HG02610 (cell line): ENCODE data around the gene PPP4R4.

Experiments used
- ATAC-seq: cut with Tn5 transposase; IDR thresholded peaks from one replicate; pipeline ENCODE4 v1.9.1; 2021; ENCODE audit warnings: mild to moderate bottlenecking, moderate library complexity; ENCODE audit not compliant: unreplicated experiment

Gene PPP4R4, protein sequence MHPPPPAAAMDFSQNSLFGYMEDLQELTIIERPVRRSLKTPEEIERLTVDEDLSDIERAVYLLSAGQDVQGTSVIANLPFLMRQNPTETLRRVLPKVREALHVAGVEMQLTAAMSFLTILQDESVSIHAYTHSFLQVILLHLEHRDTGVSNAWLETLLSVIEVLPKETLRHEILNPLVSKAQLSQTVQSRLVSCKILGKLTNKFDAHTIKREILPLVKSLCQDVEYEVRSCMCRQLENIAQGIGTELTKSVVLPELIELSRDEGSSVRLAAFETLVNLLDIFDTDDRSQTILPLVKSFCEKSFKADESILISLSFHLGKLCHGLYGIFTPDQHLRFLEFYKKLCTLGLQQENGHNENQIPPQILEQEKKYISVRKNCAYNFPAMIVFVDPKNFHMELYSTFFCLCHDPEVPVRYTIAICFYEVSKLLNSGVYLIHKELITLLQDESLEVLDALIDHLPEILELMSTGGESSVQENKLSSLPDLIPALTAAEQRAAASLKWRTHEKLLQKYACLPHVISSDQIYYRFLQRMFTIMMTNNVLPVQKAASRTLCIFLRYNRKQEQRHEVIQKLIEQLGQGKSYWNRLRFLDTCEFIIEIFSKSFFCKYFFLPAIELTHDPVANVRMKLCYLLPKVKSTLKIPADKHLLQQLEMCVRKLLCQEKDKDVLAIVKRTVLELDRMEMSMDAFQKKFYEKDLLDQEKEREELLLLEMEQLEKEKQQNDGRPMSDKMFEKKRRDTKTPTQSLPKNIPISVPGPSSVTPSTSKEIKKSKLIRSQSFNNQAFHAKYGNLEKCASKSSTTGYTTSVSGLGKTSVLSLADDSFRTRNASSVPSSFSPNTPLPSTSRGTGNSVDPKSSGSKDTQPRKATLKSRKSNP

DNA sequence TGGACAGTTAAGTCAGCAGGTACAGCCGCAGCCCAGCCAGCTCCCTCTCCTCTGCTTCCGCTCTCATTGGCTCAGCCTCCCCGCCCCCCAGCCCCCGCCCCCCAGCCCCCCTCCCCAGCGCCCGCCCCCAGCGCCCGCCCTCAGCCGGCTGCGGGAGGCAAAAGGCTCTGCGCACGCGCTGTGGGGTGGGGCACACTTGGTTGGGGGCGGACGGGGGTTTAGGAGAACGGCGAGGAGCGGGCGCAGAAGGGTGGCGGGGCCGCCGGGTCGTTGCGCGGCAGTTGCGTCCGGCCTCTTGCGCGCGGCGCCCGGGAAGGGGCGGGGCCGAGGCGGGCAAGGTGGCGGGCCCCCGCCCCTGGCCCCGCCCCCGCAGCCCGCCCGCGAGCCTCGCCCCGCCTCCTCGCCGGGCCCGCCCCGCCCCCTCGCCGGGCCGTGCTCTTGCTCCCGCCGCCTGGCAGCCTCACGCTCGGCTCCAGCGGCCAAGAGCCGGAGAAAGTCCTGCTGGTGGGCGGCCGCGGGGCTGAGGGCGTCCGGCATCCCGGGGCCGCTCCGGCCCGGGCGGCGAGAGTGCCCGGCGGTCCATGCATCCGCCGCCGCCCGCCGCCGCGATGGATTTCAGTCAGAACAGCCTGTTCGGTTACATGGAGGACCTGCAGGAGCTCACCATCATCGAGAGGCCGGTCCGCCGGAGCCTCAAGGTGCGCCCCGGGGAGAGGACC lies at the start of gene PPP4R4:
PPP4R4 (plus strand) TSS at position 438 of the 719 bp plus-strand sequence; CDS start at position 582, 144 bp downstream.
- ATAC-seq, result peak; percentile 85

DNA sequence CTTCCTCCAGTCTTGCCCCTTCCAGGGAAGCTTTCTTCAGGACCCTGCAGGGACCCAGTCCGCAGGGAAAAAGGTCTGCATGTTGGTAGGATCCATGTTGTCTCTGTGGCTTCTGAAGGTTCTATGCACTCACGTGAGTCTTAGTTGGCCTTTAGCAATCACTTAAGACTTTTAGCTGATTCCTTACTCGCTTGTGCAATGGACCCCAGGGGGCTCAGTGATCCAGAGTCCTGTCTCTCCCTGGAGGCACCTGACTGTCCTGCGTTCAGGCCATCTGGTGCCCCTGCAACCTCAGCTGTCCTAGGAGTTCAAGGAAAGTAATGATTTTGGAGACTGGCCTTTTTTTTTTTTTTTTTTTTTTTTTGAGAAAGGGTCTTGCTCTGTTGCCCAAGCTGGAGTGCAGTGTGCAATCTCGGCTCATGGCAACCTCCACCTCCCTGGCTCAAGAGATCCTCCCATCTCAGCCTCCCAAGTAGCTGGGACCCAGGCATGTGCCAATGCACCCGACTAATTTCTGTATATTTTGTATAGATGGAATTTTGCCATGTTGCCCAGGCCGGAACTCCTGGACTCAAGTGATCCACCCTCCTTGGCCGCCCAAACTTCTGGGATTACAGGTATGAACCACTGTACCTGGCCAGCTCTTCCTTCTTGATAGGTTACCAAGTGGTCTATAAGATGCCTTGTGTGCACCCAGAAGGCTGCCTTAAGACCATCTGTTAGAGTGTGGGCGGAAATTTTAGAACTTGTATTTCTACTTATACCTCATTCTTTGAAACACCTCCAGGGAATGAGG lies 49.3 kb upstream of the PPP4R4 start:
- no peak for ATAC-seq

DNA sequence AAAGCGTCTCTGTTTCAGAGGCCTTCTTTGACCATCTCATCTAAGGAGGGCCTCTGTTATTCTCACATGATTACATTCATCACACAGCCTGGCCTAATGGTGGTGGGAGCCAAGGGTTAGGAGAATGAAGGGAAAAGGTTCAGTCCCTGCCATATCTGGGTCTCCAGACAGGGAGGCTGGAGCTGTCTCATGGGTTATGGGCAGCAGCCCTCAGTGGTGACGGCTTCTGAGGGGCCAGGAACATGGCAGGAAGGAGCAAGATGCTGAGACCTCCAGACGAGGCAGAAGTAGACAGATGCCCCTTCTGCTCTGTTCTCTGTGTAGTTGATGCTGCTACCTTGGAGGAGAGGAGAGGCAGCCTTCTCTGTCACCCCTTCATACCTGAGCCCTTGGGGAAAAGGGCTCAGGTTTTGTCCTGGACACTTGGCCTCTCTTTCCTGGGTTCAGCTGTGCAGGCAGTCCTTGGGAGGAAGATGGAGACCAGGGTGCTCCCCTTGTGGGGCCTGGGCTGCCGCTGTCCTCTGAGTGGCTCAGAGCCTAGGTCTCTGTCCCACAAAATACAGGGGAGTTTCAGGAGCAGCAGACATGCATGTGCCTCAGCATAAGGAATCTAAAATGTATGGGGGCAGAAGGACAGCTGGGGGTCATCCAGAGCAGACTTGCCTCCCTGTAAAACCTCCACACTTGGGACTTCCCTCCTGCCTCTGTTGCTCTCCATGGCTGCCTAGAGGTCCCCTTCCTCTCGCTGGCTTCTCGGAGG lies 48.3 kb upstream of the PPP4R4 start:
- ATAC-seq, result no peak

DNA sequence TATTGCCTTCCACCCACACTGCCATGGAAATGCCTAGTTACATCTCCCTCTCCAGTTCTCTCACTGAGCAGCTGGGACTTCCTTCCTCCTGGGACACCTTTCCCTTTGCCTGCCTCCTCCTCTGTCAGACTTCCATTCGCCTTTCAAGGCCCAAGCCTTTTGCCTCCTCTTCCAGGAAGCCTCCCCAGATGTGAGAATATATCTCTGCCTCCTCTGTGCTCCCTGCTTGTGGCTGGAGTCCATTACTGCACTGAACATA lies 47.8 kb upstream of the PPP4R4 start:
- no peak for ATAC-seq

DNA sequence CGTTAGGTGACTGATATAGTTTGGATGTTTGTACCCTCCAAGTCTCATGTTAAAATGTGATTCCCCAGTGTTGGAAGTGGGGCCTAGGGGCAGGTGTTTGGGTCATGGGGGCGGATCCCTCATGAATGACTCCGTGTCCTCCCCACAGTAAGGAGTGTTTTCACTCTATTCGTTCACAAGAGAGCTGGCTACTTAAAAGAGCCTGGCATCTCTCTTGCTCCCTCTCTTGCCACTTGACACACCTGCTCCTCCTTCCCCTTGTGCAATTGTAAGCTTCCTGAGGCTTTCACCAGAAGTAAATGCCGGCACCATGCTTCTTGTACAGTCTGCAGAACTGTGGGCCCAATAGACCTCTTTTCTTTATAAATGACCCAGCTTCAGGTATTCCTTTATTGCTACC lies 47.3 kb upstream of the PPP4R4 start:
- no peak for ATAC-seq

DNA sequence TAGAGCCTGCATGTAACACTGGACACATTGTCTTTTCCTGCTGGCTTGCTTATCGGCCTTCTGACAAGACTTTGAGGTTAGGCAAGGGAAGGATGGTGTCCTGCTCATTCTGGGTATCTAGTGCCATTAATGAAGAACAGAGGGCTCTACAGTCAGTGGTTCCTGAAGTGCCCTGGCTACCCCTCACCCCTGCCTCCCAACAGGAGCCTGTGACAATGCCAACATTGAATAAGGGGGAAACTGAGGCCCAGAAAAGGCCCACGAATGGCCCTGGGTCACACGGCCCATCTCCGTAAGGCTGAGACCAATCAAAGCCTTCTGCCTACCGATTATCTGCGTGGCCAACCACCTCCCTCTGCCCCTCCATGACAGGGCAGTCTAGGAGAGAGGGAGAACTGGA lies 46.8 kb upstream of the PPP4R4 start:
- no peak for ATAC-seq

DNA sequence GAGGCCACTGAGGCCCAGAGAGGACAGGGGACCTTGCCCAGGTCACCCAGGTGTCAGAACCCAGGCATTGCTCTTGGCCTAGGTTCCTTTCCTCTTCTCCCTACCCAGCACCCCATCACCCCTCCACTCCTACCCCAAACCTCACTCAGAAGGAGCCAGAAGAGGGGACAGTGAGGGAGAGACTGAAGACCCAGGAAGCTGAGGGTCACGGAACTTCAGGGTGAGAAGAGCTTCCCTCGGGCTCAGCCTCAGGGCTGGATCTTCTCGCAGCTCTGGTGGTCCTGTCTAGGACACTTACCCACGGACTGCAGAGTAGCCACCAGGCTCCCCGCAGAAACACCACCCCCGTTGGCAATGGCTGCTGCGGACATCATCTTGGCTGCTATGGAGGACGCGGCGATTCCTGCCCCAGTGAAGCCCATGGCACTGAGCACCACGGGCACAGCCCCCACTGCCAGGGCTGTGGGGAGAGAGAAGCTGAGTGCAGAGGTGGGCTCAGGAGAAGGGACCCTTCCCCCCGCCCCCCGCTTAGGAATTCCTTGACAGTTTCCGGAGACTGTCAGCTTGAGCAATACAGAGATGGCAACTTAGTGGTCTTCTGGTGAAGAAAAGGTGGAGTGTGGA lies 45.8 kb upstream of the PPP4R4 start:
- no peak for ATAC-seq

DNA sequence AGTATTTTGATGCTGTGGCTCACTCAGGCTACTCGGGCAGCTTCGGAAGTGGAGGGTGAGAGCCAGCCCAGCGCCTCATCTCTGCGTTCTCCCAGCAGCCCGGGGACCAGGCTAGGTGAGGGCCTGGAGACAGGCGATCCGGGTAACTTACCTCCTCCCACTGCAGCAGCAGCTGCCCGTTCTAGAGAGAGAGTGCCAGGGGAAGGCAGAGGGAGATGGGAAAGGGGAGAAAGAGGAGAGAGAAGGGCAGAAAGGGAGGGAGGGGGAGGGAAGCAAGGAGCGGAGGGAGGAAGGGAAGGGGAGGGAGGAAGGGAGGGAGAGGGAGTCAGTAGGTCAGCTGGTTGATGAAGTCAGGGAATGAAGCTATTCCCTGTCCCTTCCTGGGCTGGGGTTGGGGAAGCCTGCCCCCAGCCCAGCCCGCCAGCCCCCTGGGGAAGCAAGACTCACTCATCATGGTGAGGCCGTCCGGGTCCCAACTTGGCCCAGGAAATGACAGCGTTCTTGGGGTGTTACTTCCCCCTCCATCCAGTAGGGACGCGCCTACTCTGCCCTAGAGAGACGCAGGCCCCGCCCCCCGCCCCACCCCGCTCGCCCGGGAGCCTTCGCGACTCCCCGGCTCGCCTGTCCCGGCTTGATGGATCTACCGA lies 44.9 kb upstream of the PPP4R4 start, which contains the start of gene IFI27L2:
IFI27L2 (minus strand) TSS at position 494 of the 647 bp plus-strand sequence; CDS start at position 454, 40 bp downstream.
- ATAC-seq, result peak; percentile 97

DNA sequence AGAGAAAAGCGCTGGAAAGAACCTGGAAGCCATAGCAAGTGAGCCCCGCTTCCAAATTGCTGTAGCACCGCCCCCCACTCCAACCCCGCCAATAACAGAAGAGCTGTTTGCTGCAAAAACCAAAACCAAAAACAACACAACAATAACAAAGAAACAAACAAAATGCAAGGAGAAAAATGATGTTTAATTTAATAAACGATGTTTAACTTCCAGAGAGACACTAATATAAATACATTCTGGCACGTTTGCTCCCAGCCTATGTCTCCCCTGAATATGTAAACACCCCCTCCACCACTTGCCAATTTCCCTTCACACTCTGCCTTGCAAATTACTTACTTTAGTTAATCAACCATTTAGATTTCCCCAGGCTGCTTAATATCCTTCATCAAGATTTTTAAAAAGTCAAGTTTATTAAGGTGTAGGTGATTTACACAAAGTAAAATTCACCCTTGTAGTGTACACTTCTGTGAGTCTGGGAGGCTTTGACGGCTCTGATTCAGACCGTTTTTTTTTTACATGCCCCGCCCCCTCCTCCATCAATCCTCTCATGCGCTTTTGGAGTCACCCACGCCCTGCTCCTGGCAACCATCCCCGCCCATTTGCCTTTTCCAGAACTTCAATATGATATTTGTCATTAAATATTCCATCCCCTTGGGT lies 44.2 kb upstream of the PPP4R4 start:
- ATAC-seq, result no peak

DNA sequence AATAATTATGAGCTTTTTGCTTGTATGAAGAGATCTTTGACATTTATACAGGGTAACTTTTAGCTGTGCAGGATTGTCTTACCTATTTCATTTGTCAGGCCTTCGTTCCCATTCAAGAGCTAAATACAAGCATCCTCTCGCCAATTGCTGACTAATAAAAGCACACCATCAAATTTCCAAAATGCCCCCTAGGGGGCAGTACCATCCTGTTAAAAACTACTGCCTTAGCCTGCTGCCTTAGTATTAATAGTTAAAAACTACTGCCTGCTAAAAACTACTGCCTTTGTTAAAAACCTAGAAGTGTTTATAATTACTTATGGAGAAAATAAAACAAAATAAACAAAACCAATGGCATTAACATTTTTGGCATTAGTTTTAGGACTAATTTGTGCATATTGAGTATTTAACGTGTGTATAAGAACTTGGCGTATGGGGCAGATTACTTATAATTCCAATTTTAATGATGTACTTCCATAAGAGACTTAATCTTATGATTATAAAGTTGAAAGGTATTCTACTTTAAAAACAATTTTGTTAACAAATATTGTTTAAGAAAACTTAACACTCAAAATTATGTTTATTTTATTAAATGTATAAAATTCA lies 41.7 kb upstream of the PPP4R4 start:
- ATAC-seq, result no peak

DNA sequence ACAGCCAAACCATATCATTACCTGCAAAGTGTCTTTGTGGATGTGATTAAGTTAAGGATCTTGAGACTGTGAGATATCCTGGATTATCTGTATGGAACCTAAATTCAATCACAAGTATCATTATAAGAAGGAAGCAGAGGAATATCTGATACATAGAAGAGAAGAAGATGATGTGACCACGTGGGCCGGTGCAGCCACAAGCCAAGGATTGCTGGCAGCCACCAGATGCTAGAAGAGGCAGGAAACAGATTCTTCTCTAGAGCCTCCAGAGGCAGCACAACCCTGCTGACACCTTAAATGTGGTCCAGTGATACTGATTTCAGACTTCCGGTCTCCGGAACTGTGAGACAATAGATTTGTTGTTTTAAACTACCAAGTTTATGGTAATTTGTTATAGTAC lies 38.6 kb upstream of the PPP4R4 start:
- ATAC-seq, result no peak

DNA sequence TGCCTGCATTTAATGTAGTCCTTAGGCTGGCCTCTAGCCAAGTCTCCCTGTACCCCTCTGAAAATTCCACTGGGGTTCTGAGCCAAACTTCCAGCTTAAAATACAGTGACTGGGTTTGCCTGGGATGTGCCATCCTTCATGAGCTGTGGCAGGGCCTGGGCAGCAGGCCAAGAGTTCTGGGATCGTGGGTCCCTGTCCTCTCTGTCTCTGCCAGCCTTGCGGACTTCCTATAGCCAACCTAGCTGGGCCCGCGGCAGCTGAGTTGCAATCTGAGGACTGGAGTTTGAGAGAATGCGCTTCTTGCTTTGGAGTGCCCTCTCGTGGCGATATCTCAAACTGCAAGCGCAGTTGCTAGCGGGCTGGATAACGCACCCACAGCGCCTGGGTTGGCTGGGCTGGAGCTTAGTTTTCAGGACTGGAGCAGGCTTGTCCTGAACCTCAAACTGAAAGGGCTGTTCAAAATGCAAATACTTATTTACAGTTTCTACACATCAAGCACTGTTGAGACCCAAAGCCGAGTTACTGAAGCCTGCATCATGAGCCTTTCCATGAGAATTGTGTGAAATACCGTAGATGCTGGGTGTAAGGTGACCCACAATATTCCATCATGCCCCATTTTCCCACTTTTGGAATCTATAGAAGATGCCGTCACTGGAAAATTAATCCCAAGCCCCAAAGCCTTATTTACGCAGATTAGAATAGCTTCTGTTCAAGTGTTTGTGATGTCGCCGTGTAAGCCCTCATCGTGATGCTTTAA lies 37.4 kb upstream of the PPP4R4 start:
- peak; percentile 84 for ATAC-seq

DNA sequence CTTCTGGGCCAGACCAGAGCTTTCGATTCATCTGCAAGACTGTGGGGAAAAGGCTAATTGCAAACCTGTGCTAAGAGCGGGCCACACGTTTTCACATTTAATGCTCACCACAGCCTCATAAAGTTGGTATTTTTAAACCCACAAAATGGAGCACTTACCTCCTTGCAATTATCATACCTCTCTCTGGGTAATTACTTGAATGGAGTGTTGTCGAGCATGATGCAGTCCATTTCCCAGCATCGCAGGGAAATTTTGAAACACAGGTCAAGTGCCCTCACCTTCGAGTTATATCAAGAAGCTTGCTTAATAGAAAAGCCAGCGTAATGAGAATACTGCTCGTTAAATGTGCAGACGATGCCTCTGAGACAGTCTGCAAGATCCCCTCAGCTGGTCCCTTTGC lies 35.9 kb upstream of the PPP4R4 start:
- ATAC-seq, result no peak

DNA sequence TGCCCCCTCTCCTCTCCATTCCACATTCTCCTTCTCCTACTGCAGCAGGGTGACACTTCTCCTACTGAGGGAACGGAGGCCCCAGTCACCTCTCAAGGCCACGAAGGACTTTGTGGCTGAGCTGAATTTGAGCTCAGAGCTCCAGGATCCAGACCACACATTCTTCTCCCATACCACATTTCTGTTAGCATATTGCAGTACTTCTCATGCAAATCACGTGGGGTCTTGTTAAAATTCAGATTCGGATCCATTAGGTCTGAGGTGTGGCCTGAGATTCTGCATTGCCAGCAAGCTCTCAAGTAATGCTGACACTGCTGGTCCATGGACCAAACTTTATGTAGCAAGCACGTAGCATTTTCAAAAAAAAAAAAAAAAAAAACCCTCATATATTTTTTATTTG lies 35.1 kb upstream of the PPP4R4 start:
- no peak for ATAC-seq

DNA sequence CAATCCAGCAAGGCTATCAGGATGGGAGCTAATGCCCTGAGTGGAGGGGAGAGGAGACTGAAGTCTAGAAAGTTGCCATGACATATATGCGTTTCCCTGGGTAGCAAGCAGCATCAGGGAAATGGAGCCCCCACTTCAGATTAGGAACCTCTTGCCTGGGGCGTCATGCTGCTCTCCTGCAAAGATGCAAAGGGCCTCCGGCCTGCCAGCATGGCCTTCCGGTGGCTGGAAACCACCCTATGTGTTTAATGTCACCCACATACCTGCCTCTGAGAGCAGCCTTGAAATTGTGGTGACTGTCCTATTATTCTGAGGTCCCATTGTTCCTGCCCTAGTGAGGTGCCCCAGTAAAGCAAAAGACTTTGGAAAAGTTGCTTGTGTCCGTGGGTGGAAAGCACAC lies 34.7 kb upstream of the PPP4R4 start:
- ATAC-seq, result no peak

DNA sequence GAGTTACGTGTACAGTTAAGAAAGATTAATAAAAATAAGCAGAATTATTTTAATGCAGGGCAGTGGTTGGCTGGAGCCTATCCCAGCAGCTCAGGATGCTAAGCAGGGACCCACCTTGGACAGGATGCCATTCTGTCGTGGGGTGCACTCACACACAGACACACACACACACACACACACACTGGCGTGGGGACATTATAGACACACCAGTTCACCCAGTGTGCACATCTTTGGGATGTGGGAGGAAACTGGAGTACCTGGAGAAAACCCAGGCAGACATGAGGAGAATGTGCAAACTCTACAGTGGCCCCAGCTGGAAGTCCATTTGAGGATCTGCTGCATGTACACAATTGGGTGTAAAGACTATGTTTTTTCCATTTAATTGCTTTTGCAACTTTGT lies 31.9 kb upstream of the PPP4R4 start:
- ATAC-seq, result no peak

DNA sequence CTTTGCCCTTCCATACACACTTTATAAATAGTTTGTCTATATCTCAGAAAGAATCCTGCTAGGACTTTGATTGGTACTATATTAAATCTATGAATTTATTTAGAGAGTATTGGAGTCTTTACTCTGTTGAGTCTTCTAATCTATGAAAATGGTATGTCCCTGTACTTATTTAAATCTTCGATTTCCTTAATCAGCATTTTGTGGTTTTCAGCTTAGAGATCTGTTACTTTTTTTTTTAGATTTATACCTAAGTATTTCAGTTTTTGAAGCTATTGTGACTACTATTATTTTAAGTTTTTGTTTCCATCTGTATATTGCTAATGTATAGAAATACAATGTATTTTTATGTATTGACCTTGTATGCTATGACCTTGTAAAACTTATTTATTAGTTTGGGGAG lies 31.3 kb upstream of the PPP4R4 start:
- ATAC-seq, result no peak
